ENCODE results near the gene SFXN3.

SFXN3 gene

DNA sequence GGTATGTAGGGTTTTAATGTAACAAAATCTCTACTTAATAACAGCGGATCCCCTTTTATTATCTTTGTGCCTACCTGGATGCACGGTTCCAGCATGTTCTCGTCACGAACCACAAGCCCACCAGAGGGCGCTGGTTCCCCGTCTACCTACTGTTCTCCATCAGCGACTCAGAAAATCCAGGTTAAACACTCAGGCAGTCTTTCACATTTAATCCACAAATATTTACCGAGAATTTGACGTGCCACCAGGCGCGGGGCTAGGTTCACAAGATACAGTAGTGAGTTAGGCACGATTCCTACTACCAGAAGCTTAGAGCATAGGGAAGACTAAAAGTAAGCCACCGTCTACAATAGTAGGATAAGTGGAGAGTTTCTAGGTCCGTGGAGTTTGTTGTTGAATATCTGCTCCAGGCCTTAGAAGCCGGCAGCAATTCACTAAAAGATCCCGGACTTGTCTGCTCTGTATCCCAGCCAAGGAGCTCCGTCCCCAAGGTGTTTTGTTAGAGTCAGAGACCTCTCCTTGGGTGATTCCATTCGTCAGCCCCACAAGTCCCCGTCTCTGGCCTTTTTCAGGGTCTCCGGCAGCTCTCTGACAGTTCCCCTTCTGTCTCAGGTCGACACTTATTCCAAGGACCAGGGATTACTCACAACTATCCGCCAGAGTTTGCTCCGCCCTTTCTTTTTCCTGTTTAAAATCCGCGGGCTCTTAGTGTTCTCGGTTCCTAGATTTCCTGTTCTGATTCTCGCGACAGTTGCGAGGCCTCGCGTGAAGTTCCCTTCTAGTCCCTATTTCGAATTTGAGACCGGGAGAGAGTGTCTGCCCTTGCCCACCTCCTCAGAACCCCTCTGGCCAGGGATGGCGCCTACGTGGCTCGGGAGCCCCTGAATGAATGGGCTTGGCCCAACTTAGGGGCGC is 29.3 kb downstream of the SFXN3 start:
- H3K36me3 Mint-ChIP-seq (ENCODE audit: low read depth): peaks cover 17% of the 10 kb centered on the region
- H3K27ac Mint-ChIP-seq: peak overlapping the region; percentile 89
- H3K4me1 Mint-ChIP-seq (ENCODE audit: low read depth): peaks cover 38% of the 10 kb centered on the region
- no peaks in the 10 kb centered on the region for H3K9me3 Mint-ChIP-seq
- H3K4me3 Mint-ChIP-seq: peak overlapping the region; percentile 97
- peak; percentile 77 for DNase-seq (ENCODE audit: low spot score)
- peaks cover 29% of the 10 kb centered on the region for H3K27me3 Mint-ChIP-seq (ENCODE audit: low read depth)

- H3K27ac Mint-ChIP-seq: peak overlapping the region; percentile 89
- H3K4me3 Mint-ChIP-seq: peak overlapping the region; percentile 97
- DNase-seq (ENCODE audit: low spot score): peak; percentile 90
- peaks cover 17% of the 10 kb centered on the region for H3K36me3 Mint-ChIP-seq (ENCODE audit: low read depth)
- peaks cover 37% of the 10 kb centered on the region for H3K27me3 Mint-ChIP-seq (ENCODE audit: low read depth)
- H3K4me1 Mint-ChIP-seq (ENCODE audit: low read depth): peaks cover 39% of the 10 kb centered on the region
- H3K9me3 Mint-ChIP-seq: no peaks in the 10 kb centered on the region
Observed at GRCh38 chr10:101060951-101061623, 30.1 kb downstream of the SFXN3 start.

DNA sequence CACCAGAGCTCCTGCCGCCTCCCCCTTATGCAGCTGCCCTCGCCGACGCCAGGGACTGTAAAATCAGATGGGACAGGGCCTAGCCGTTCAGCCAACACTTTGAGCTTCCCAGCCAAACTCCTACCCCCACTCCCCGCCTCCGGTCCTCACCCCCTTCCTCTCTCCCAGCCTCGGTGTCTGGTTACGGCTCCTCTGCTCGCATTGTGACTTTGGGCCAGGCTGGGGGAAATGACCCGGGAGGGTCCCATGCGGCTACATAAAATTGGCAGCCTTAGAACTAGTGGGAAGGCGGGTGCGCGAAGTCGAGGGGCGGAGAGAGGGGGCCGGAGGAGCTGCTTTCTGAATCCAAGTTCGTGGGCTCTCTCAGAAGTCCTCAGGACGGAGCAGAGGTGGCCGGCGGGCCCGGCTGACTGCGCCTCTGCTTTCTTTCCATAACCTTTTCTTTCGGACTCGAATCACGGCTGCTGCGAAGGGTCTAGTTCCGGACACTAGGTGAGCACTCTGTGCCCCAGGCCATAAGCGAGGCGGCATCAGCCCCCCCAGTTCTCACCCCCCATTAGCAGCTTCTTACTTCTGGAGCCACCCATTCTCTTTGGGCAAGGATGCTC is 30.7 kb downstream of the SFXN3 start, which contains the start of gene KAZALD1:
Gene KAZALD1, plus strand, starts transcription at position 366 of the 608 bp plus-strand sequence. CDS start 604 bp downstream, outside the sequence.
- DNase-seq (ENCODE audit: low spot score): no peak

DNA sequence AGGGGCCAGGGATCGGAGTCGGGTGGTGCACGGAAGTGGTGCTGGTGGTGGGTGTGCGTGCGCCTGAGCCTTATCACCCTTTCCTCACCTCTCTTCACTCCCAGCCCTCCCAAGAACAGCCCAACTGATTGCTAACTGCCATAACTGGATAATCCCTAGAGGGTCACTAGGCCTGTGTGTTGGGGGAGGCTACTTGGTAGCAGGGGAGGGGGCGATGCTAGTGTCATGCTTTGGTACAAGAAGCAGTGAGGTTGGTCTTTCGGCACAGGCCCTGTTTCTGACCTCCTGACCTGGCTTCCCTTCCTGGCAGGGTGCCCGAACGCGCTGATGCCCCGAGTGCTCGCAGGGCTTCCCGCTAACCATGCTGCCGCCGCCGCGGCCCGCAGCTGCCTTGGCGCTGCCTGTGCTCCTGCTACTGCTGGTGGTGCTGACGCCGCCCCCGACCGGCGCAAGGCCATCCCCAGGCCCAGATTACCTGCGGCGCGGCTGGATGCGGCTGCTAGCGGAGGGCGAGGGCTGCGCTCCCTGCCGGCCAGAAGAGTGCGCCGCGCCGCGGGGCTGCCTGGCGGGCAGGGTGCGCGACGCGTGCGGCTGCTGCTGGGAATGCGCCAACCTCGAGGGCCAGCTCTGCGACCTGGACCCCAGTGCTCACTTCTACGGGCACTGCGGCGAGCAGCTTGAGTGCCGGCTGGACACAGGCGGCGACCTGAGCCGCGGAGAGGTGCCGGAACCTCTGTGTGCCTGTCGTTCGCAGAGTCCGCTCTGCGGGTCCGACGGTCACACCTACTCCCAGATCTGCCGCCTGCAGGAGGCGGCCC is 31.4 kb downstream of the SFXN3 start:
- H3K4me1 Mint-ChIP-seq (ENCODE audit: low read depth): peaks cover 35% of the 10 kb centered on the region
- H3K4me3 Mint-ChIP-seq: peak overlapping the region; percentile 63
- H3K9me3 Mint-ChIP-seq: no peaks in the 10 kb centered on the region
- peaks cover 10% of the 10 kb centered on the region for H3K36me3 Mint-ChIP-seq (ENCODE audit: low read depth)
- peak; percentile 52 for DNase-seq (ENCODE audit: low spot score)
- H3K27ac Mint-ChIP-seq: no peak overlapping the region
- H3K27me3 Mint-ChIP-seq (ENCODE audit: low read depth): peaks cover 49% of the 10 kb centered on the region

More for the DNA sequence above, 30.7 kb downstream of the SFXN3 start, which contains the start of gene KAZALD1:
- H3K9me3 Mint-ChIP-seq: no peaks in the 10 kb centered on the region
- H3K4me3 Mint-ChIP-seq: peak within 1 kb of the TSS; percentile 97
- H3K27me3 Mint-ChIP-seq (ENCODE audit: low read depth): peaks cover 44% of the 10 kb centered on the region
- H3K4me1 Mint-ChIP-seq (ENCODE audit: low read depth): peaks cover 38% of the 10 kb centered on the region
- peaks cover 12% of the 10 kb centered on the region for H3K36me3 Mint-ChIP-seq (ENCODE audit: low read depth)
- H3K27ac Mint-ChIP-seq: peak within 1 kb of the TSS; percentile 89

DNA sequence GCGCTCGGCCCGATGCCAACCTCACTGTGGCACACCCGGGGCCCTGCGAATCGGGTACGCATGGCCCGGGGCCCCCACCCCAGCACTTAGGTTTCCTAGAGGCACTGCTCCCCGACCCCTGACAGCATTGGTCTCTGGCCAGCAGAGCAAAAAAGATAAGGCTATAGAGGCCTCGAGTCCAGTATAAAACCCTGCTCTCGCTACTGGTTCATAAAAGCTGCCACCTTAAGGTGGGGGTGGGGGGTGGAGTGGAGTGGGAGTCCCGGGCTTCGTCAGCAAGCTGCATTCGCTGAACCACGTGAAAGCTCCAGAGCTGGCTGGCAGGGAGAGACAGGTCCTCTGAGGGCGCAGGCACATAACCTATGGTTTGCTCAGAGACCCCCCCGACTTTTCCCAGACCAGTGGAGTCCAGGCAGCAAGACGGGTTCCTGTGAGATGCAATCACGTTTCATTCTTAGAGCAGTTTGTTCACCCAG is 32.1 kb downstream of the SFXN3 start:
- Mint-ChIP-seq H3K36me3 (ENCODE audit: low read depth) (peaks cover 10% of the 10 kb centered on the region), H3K27ac (no peak overlapping the region), H3K27me3 (ENCODE audit: low read depth) (peaks cover 54% of the 10 kb centered on the region), H3K9me3 (no peaks in the 10 kb centered on the region), H3K4me3 (no peak overlapping the region), H3K4me1 (ENCODE audit: low read depth) (peaks cover 34% of the 10 kb centered on the region)
- DNase-seq (ENCODE audit: low spot score): no peak

GRCh38 chr10:101063548-101064414 is 32.7 kb downstream of the SFXN3 start:
- Mint-ChIP-seq H3K27me3 (ENCODE audit: low read depth) (peaks cover 54% of the 10 kb centered on the region), H3K9me3 (no peaks in the 10 kb centered on the region), H3K4me3 (no peak overlapping the region), H3K27ac (no peak overlapping the region), H3K4me1 (ENCODE audit: low read depth) (peaks cover 30% of the 10 kb centered on the region), H3K36me3 (ENCODE audit: low read depth) (peaks cover 8% of the 10 kb centered on the region)
- no peak for DNase-seq (ENCODE audit: low spot score)

DNA sequence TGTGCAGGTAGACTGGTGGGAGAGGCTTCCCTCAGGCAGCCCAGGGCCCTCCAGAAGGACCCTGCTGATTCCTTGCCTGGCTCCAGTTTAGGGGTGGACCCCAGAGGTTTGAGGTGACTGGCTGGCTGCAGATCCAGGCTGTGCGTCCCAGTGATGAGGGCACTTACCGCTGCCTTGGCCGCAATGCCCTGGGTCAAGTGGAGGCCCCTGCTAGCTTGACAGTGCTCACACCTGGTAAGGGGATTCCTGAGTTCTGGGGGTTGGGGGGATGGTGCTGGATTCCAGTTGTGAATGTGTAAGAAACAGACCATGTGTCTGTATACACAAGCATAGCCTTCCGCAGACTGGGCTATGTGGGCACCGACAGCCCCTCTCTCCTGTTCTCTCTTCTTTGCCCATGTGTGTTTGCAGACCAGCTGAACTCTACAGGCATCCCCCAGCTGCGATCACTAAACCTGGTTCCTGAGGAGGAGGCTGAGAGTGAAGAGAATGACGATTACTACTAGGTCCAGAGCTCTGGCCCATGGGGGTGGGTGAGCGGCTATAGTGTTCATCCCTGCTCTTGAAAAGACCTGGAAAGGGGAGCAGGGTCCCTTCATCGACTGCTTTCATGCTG is 33.5 kb downstream of the SFXN3 start:
- Mint-ChIP-seq H3K4me1 (ENCODE audit: low read depth) (peaks cover 26% of the 10 kb centered on the region), H3K27me3 (ENCODE audit: low read depth) (peaks cover 54% of the 10 kb centered on the region), H3K4me3 (no peak overlapping the region), H3K27ac (no peak overlapping the region), H3K9me3 (no peaks in the 10 kb centered on the region), H3K36me3 (ENCODE audit: low read depth) (peaks cover 8% of the 10 kb centered on the region)
- no peak for DNase-seq (ENCODE audit: low spot score)

DNA sequence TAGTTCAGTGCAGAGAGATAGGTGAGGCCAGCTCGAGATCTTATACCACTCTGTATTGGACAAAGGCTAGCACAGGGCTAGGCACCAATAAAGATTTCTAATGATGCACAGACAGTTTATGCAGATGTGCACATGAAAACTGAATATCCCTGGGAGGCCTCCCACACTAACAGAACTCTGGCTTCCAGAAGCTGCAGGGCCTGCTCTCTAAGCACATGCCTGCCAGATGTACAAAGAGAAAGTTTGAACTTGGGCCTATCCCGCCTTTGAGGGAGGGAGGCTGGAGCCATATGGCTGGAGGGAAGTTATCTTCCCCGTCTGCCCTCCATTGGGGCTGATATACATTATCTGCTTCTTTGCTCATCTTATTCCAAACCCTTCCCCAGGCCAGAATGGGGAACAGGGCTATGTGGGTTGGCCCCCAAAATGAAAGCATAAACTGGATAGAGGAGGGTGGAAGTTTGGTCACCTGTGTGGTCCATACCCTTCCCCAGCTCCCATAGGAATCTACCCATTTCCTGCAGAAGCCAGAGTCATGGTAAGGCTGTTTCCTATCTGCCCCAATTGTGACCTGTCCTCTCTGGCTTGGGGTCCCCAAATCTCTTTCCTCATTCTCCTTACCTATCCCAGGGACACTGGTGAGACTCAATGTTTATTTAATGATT is 34.6 kb downstream of the SFXN3 start:
- Mint-ChIP-seq H3K4me3 (peak overlapping the region; percentile 58), H3K4me1 (ENCODE audit: low read depth) (peaks cover 20% of the 10 kb centered on the region)

DNA sequence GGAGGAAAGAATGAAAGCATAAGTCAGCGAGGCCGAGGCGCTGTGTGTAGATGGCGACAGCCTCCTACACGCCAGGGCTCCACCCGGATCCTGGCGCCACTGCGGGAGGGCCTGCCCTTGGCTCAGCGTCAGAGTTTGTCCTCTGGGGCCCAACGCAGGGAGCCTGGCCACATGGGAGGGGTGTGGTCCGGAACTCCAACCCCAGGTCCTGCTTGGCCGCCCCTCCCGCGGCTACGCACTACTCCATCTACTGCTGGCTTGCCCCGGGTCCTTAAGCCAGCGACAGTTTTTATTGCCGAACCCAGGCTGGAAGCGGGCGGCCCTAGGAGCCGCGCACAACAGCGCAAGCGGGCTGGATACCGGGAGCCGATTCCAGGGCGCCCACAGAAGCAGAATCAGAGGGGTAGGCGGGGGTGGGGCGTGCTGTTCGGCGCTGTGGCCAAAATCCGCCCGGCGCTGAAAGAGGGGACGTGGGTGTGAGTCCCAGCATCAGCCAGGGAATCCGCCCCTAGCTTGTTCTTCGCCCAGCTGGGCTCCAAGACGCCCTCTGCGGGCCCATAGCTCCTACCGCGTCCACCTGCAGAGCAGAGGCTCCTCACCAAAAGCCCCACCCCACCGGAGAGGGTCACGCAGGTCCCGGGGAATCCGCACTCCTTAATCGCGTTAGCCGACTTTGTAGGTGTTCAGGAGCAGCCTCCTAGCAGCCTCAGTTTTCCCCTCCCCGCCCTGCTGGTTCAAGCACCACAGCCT is 35.3 kb downstream of the SFXN3 start:
- Mint-ChIP-seq H3K4me1 (ENCODE audit: low read depth) (peaks cover 20% of the 10 kb centered on the region), H3K27me3 (ENCODE audit: low read depth) (peaks cover 54% of the 10 kb centered on the region), H3K36me3 (ENCODE audit: low read depth) (peaks cover 2% of the 10 kb centered on the region), H3K9me3 (no peaks in the 10 kb centered on the region), H3K27ac (no peak overlapping the region), H3K4me3 (peak overlapping the region; percentile 58)
- peak; percentile 39 for DNase-seq (ENCODE audit: low spot score)

More for the DNA sequence above, 34.6 kb downstream of the SFXN3 start:
- H3K36me3 Mint-ChIP-seq (ENCODE audit: low read depth): peaks cover 3% of the 10 kb centered on the region
- no peak overlapping the region for H3K27ac Mint-ChIP-seq
- H3K27me3 Mint-ChIP-seq (ENCODE audit: low read depth): peaks cover 54% of the 10 kb centered on the region
- no peaks in the 10 kb centered on the region for H3K9me3 Mint-ChIP-seq
- DNase-seq (ENCODE audit: low spot score): no peak

- Mint-ChIP-seq H3K36me3 (ENCODE audit: low read depth) (peaks cover 2% of the 10 kb centered on the region), H3K27me3 (ENCODE audit: low read depth) (peaks cover 53% of the 10 kb centered on the region), H3K27ac (no peak overlapping the region), H3K4me1 (ENCODE audit: low read depth) (peaks cover 15% of the 10 kb centered on the region), H3K4me3 (peak overlapping the region; percentile 83), H3K9me3 (no peaks in the 10 kb centered on the region)
- no peak for DNase-seq (ENCODE audit: low spot score)
Observed at GRCh38 chr10:101066896-101067355, 35.9 kb downstream of the SFXN3 start.

- Mint-ChIP-seq H3K27ac (no peak overlapping the region), H3K4me1 (ENCODE audit: low read depth) (peaks cover 9% of the 10 kb centered on the region), H3K36me3 (ENCODE audit: low read depth) (peaks cover 2% of the 10 kb centered on the region), H3K9me3 (no peaks in the 10 kb centered on the region), H3K27me3 (ENCODE audit: low read depth) (peaks cover 56% of the 10 kb centered on the region), H3K4me3 (peak overlapping the region; percentile 83)
- DNase-seq (ENCODE audit: low spot score): peak; percentile 72
Observed at GRCh38 chr10:101067356-101068083, 36.5 kb downstream of the SFXN3 start.

All from T-helper 2 cell treated with Interferon-gamma antibody and Interleukin-4, amounts not matched to agents 5 μg/mL and 100 μg/mL, for 36 hours (primary cell).